Measurements from ENCODE around the gene ATP11B. TPM values are rescaled to one million over a fixed set of nuclear protein-coding genes. Genes with fewer than 3 reads are reported as not detected.

ATP11B gene
- polyA plus RNA-seq, 4 donors = 7.0 to 41.3 (median 13.4) TPM

DNA sequence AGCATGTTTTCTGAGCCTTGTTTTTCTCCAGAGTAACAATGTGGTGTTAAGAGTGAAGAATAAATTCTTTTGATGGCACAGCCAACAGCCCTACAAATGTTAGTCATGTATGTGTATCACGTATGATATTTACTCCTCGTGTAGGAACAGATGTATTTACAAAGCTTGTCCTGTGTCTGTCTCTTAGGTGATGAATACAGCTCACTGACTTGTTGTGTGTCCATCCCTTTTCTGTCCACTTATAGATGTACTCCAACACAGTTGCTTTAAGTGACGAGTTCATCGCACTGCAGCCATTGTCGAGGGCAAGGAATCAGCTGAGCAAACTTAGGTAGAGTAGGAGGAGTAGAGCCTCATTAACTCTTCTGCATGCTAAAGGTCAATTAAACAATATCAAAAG, 108.9 kb downstream of the ATP11B start:
- FAIRE-seq (no peak), DNase-seq (no peak)
- 81 to 86% (median 85%) methylated on average over 5 of the region's 5 CpGs for WGBS, 3 donors

DNA sequence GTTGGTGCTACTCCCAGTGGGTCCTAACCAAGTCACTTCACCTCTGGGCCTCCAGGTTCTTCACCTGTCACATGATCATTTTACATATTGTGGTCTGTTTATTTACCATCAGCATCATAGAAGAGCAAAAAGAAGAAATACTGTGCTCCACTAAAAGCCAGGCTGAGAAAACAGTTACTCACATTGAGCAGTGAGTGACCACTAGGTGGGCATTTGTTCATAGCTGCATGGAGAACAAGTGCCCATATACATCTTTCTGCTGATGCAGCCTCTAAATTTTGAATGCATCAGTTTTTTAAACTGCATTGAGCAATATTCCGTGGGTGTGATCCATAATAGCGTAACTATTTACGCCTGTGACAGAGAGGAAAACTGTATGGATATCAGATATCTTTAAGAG, 110.9 kb downstream of the ATP11B start:
- H3K4me3 ChIP-seq (ENCODE audit: low read depth in 1 of 3, low read length in 3 of 3) = no peak overlapping the region
- WGBS, 3 donors = 91 to 97% (median 92%) methylated on average over 3 of the region's 3 CpGs
- H3K9me3 ChIP-seq (ENCODE audit: control insufficient read depth in 2 of 2, insufficient read depth in 1 of 2, low read depth in 1 of 2, low read length in 1 of 2) = no peaks in the 10 kb centered on the region
- DNase-seq = no peak
- no peak for FAIRE-seq
- no peak overlapping the region for H3K27ac ChIP-seq (ENCODE audit: low read depth in 1 of 3, low read length in 2 of 3)
- no peaks in the 10 kb centered on the region for H3K4me1 ChIP-seq (ENCODE audit: control insufficient read depth in 3 of 3, insufficient read depth in 2 of 3, low read depth in 1 of 3, low read length in 2 of 3)
- no peaks in the 10 kb centered on the region for H3K27me3 ChIP-seq (ENCODE audit: control insufficient read depth in 3 of 3, insufficient read depth in 3 of 3, low read length in 3 of 3)
- H3K36me3 ChIP-seq (ENCODE audit: control insufficient read depth in 3 of 3, insufficient read depth in 2 of 3, low read depth in 1 of 3, low read length in 3 of 3) = peaks cover 4 to 26% (median 7%) of the 10 kb centered on the region in 3 donors

More for the DNA sequence above, 108.9 kb downstream of the ATP11B start:
- no peaks in the 10 kb centered on the region for H3K27me3 ChIP-seq (ENCODE audit: control insufficient read depth in 3 of 3, insufficient read depth in 3 of 3, low read length in 3 of 3)
- peaks cover 4 to 25% (median 7%) of the 10 kb centered on the region in 3 donors for H3K36me3 ChIP-seq (ENCODE audit: control insufficient read depth in 3 of 3, insufficient read depth in 2 of 3, low read depth in 1 of 3, low read length in 3 of 3)
- no peak overlapping the region for H3K4me3 ChIP-seq (ENCODE audit: low read depth in 1 of 3, low read length in 3 of 3)
- no peak overlapping the region for H3K27ac ChIP-seq (ENCODE audit: low read depth in 1 of 3, low read length in 2 of 3)
- H3K4me1 ChIP-seq (ENCODE audit: control insufficient read depth in 3 of 3, insufficient read depth in 2 of 3, low read depth in 1 of 3, low read length in 2 of 3) = no peaks in the 10 kb centered on the region
- H3K9me3 ChIP-seq (ENCODE audit: control insufficient read depth in 2 of 2, insufficient read depth in 1 of 2, low read depth in 1 of 2, low read length in 1 of 2) = no peaks in the 10 kb centered on the region

DNA sequence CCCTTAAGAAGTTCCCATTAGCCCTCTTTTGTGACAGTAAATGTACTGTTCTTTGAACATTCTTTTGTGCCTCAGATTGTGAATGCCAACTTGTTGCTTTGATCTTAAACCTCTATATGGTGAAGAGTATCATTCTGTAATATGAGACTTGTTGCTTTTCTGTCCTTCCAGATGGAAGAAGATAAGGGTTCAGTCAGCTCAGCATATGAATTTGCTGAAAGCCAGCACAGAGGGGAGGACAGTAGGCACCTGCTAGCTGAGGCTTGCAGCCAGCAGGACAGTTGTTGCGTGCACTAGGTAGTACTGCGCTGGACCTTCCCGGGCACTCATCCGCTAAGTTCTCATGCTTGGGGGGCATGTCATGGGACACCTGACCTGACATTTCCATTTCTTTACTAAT, 112.3 kb downstream of the ATP11B start:
- FAIRE-seq (no peak), DNase-seq (no peak)
- Histone ChIP-seq H3K9me3 (ENCODE audit: control insufficient read depth in 2 of 2, insufficient read depth in 1 of 2, low read depth in 1 of 2, low read length in 1 of 2) (no peaks in the 10 kb centered on the region), H3K27me3 (ENCODE audit: control insufficient read depth in 3 of 3, insufficient read depth in 3 of 3, low read length in 3 of 3) (no peaks in the 10 kb centered on the region), H3K27ac (ENCODE audit: low read depth in 1 of 3, low read length in 2 of 3) (no peak overlapping the region), H3K36me3 (ENCODE audit: control insufficient read depth in 3 of 3, insufficient read depth in 2 of 3, low read depth in 1 of 3, low read length in 3 of 3) (peaks cover 4 to 28% (median 5%) of the 10 kb centered on the region in 3 donors), H3K4me3 (ENCODE audit: low read depth in 1 of 3, low read length in 3 of 3) (no peak overlapping the region), H3K4me1 (ENCODE audit: control insufficient read depth in 3 of 3, insufficient read depth in 2 of 3, low read depth in 1 of 3, low read length in 2 of 3) (no peaks in the 10 kb centered on the region)
- WGBS, 3 donors = 96 to 100% (median 97%) methylated on average over 4 of the region's 4 CpGs

DNA sequence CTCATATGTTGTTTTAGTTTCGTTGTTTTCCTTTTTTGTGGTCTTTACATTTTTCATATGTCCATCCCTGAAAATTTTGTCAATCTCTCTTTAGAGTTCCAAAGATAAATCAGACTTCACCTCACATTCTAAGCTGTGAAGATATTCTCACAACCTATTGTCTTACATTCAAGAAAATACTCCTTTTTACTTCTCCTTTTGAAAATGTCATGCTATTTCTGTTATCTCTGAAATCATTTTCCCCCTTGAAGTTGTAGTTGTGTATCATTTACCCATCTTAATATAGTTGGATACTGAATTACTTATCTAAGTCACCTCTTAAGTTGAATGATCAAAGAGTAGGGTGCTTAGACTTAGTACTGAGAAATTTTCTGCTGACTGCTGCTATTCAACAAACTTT, 112.7 kb downstream of the ATP11B start:
- Histone ChIP-seq H3K36me3 (ENCODE audit: control insufficient read depth in 3 of 3, insufficient read depth in 2 of 3, low read depth in 1 of 3, low read length in 3 of 3) (peaks cover 4 to 27% (median 5%) of the 10 kb centered on the region in 3 donors), H3K9me3 (ENCODE audit: control insufficient read depth in 2 of 2, insufficient read depth in 1 of 2, low read depth in 1 of 2, low read length in 1 of 2) (no peaks in the 10 kb centered on the region), H3K27me3 (ENCODE audit: control insufficient read depth in 3 of 3, insufficient read depth in 3 of 3, low read length in 3 of 3) (no peaks in the 10 kb centered on the region), H3K27ac (ENCODE audit: low read depth in 1 of 3, low read length in 2 of 3) (no peak overlapping the region), H3K4me1 (ENCODE audit: control insufficient read depth in 3 of 3, insufficient read depth in 2 of 3, low read depth in 1 of 3, low read length in 2 of 3) (no peaks in the 10 kb centered on the region), H3K4me3 (ENCODE audit: low read depth in 1 of 3, low read length in 3 of 3) (no peak overlapping the region)
- DNase-seq = no peak
- no peak for FAIRE-seq
- 55 to 95% (median 86%) methylated on average over 1 of the region's 1 CpG for WGBS, 3 donors

DNA sequence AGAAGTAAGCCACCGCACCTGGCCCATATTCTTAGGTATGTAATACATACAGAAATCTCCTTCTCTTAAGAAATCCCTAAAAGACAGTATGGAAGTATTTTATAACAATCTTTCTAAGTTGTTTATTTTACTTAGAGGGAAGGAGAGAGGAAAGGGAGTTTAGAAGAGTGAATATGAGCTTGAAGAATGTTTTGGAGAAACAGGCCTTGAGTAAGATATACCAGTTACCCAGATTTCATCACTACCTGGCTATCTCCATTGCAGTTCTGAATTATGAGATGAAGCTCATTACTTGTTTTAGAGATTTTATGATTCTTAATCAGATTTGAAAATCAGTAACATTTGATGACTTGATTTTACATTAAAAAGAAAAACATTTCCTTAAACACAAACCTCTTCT, 115.2 kb downstream of the ATP11B start:
- peaks cover 3 to 32% (median 5%) of the 10 kb centered on the region in 3 donors for H3K36me3 ChIP-seq (ENCODE audit: control insufficient read depth in 3 of 3, insufficient read depth in 2 of 3, low read depth in 1 of 3, low read length in 3 of 3)
- FAIRE-seq (no peak), DNase-seq (no peak)
- H3K9me3 ChIP-seq (ENCODE audit: control insufficient read depth in 2 of 2, insufficient read depth in 1 of 2, low read depth in 1 of 2, low read length in 1 of 2) = no peaks in the 10 kb centered on the region
- no peak overlapping the region for H3K27ac ChIP-seq (ENCODE audit: low read depth in 1 of 3, low read length in 2 of 3)
- H3K4me3 ChIP-seq (ENCODE audit: low read depth in 1 of 3, low read length in 3 of 3) = no peak overlapping the region
- no peaks in the 10 kb centered on the region for H3K4me1 ChIP-seq (ENCODE audit: control insufficient read depth in 3 of 3, insufficient read depth in 2 of 3, low read depth in 1 of 3, low read length in 2 of 3)
- no peaks in the 10 kb centered on the region for H3K27me3 ChIP-seq (ENCODE audit: control insufficient read depth in 3 of 3, insufficient read depth in 3 of 3, low read length in 3 of 3)
- 96 to 100% (median 97%) methylated on average over 1 of the region's 1 CpG for WGBS, 3 donors

DNA sequence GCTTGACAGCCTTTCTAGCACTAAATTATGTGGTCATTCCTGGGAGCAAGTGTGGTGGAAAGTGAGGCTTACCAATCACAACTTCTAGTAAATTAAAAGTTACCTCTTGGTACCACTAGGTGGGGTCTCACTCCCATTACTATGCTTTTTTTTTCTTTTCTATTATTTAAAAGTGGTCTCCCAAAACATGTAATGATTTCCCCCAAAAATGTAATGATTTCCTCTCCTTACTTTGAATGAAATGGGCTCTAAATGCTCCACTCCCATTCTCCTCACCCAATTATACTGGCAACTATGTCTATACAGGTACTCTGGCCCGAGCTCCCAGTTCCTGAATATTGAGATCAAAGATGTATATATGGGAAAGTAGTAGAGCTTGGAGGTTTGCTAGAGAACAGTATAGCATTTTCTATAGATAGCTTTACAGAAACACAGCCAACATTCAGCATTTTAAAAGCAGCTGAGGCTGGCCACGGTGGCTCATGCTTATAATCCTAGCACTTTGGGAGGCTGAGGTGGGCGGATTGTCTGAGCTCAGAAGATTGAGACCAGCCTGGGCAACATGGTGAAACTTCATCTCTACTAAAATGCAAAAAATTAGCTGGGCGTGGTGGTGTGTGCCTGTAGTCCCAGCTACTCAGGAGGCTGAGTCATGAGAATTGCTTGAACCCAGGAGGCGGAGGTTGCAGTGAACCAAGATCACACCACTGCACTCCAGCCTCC, 116.2 kb downstream of the ATP11B start:
- Histone ChIP-seq H3K27ac (ENCODE audit: low read depth in 1 of 3, low read length in 2 of 3) (no peak overlapping the region), H3K4me1 (ENCODE audit: control insufficient read depth in 3 of 3, insufficient read depth in 2 of 3, low read depth in 1 of 3, low read length in 2 of 3) (no peaks in the 10 kb centered on the region), H3K9me3 (ENCODE audit: control insufficient read depth in 2 of 2, insufficient read depth in 1 of 2, low read depth in 1 of 2, low read length in 1 of 2) (no peaks in the 10 kb centered on the region), H3K4me3 (ENCODE audit: low read depth in 1 of 3, low read length in 3 of 3) (no peak overlapping the region), H3K27me3 (ENCODE audit: control insufficient read depth in 3 of 3, insufficient read depth in 3 of 3, low read length in 3 of 3) (no peaks in the 10 kb centered on the region), H3K36me3 (ENCODE audit: control insufficient read depth in 3 of 3, insufficient read depth in 2 of 3, low read depth in 1 of 3, low read length in 3 of 3) (peaks cover 3 to 31% (median 5%) of the 10 kb centered on the region in 3 donors)
- 93 to 97% (median 94%) methylated on average over 5 of the region's 5 CpGs for WGBS, 3 donors
- no peak for FAIRE-seq
- no peak for DNase-seq

DNA sequence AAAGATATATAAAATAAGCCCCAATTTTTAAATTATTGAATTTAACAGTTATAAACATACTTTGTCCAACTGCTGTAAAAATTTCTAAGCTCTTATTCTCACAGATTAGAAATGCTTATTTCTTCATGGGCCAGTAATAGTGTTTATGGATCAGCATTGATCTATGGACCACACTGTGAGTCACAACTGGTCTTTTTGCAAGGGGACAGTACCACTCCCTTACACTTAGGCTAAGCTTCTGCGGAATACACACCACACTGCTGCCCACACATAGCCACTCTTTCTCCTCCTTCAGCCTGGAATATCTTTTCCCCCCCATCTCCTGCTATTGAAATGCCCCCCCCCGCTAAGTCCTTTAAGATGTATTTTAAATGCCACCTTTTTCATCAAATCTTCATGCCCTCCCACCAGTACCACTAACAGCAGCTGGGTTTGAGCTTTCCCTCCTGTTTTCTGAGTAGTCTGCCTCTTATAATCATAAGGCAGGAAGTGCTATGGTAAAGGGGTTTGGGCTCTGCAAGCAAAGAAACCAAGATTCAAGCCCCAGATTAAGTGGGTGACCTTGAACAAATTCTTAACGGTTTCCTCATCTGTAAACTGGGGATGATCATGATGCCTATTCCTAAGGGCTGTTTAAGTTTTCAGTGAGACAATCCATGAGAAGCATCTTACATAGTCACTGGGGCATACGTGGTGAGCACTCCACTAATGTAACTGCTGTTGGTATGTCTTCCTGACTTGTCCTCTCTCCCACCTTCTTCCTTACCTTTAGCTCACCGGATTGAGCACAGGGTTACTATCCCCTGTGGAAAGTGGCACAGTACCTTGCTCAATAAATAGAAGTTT, 117.9 kb downstream of the ATP11B start:
- no peaks in the 10 kb centered on the region for H3K4me1 ChIP-seq (ENCODE audit: control insufficient read depth in 3 of 3, insufficient read depth in 2 of 3, low read depth in 1 of 3, low read length in 2 of 3)
- H3K36me3 ChIP-seq (ENCODE audit: control insufficient read depth in 3 of 3, insufficient read depth in 2 of 3, low read depth in 1 of 3, low read length in 3 of 3) = peaks cover 0 to 25% (median 3%) of the 10 kb centered on the region in 3 donors
- no peak for FAIRE-seq
- DNase-seq = no peak
- H3K9me3 ChIP-seq (ENCODE audit: control insufficient read depth in 2 of 2, insufficient read depth in 1 of 2, low read depth in 1 of 2, low read length in 1 of 2) = no peaks in the 10 kb centered on the region
- WGBS, 3 donors = 83 to 88% (median 84%) methylated on average over 5 of the region's 5 CpGs
- no peak overlapping the region for H3K27ac ChIP-seq (ENCODE audit: low read depth in 1 of 3, low read length in 2 of 3)
- no peak overlapping the region for H3K4me3 ChIP-seq (ENCODE audit: low read depth in 1 of 3, low read length in 3 of 3)
- H3K27me3 ChIP-seq (ENCODE audit: control insufficient read depth in 3 of 3, insufficient read depth in 3 of 3, low read length in 3 of 3) = no peaks in the 10 kb centered on the region

DNA sequence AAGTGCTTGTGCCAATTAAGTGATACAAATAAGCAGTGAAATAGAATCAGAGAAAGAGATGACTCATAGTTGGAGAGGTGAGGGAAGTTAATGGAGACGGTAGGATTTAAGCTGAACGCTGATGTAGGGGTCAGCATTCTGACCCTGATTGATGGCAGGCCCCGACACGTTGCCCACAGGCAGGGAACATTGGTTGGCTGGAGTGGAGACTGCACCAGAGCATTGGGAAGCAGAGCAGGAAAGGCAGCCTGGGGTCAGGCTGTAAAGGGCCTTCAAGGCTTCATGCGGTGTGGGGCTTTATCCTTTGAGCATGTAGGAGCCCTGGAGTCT, 118.4 kb downstream of the ATP11B start:
- no peaks in the 10 kb centered on the region for H3K9me3 ChIP-seq (ENCODE audit: control insufficient read depth in 2 of 2, insufficient read depth in 1 of 2, low read depth in 1 of 2, low read length in 1 of 2)
- no peaks in the 10 kb centered on the region for H3K27me3 ChIP-seq (ENCODE audit: control insufficient read depth in 3 of 3, insufficient read depth in 3 of 3, low read length in 3 of 3)
- 58 to 84% (median 70%) methylated on average over 5 of the region's 5 CpGs for WGBS, 3 donors
- no peak overlapping the region for H3K4me3 ChIP-seq (ENCODE audit: low read depth in 1 of 3, low read length in 3 of 3)
- peaks cover 0 to 20% (median 4%) of the 10 kb centered on the region in 3 donors for H3K36me3 ChIP-seq (ENCODE audit: control insufficient read depth in 3 of 3, insufficient read depth in 2 of 3, low read depth in 1 of 3, low read length in 3 of 3)
- H3K4me1 ChIP-seq (ENCODE audit: control insufficient read depth in 3 of 3, insufficient read depth in 2 of 3, low read depth in 1 of 3, low read length in 2 of 3) = no peaks in the 10 kb centered on the region
- H3K27ac ChIP-seq (ENCODE audit: low read depth in 1 of 3, low read length in 2 of 3) = no peak overlapping the region
- DNase-seq = no peak
- FAIRE-seq = no peak

All from small intestine (tissue), 7 donors.